Stomach (tissue), 9 donors: ENCODE data around the gene HHIPL1. TPM values are rescaled to one million over a fixed set of nuclear protein-coding genes. Genes with fewer than 3 reads are reported as not detected.

Source experiments
- DNase-seq, 2 donors: peaks; one replicate each; pipeline versions ENCODE4 v3.0.0 to v3.0.0-alpha.2; 2013 to 2019
- H3K27ac ChIP-seq, 5 donors: fragments of 200-600 bp in 4 of 5; sonication (generic) in 4 of 5; one replicate each; pipeline ENCODE4 v1.5.1; 2013 to 2019; ENCODE audit warnings: mild to moderate bottlenecking in 1 of 5, moderate library complexity in 1 of 5
- H3K27me3 ChIP-seq, 3 donors: fragments of 200-600 bp; sonication (generic); one replicate each; pipeline ENCODE4 v1.5.1; 2017 to 2019; ENCODE audit warnings: mixed run types in 1 of 3
- H3K36me3 ChIP-seq, 4 donors: fragments of 200-600 bp; sonication (generic); 1 replicate in 3 of 4; 2 replicates in 1 of 4; pipeline ENCODE4 v1.5.1; 2016 to 2019
- H3K4me1 ChIP-seq, 4 donors: fragments of 200-600 bp; sonication (generic); one replicate each; pipeline ENCODE4 v1.5.1; 2016 to 2019
- H3K4me3 ChIP-seq, 4 donors: fragments of 200-600 bp; sonication (generic) in 3 of 4; one replicate each; pipeline ENCODE4 v1.5.1; 2016 to 2019; ENCODE audit warnings: mild to moderate bottlenecking in 1 of 4
- H3K9me3 ChIP-seq, 4 donors: fragments of 200-600 bp; sonication (generic); one replicate each; pipeline ENCODE4 v1.5.1; 2016 to 2019
- CTCF ChIP-seq, 7 experiments: fragments of 450-650 bp in 4 of 7; fragments of 200-600 bp in 3 of 7; sonication (generic) in 3 of 7; IDR thresholded peaks; one replicate each; pipeline ENCODE4 v1.5.1; 2016 to 2019; ENCODE audit warnings: antibody characterized with exemption in 7 of 7, control low read depth in 2 of 7, mild to moderate bottlenecking in 1 of 7
- EP300 ChIP-seq: sonication (generic); formaldehyde crosslinking; IDR thresholded peaks from one replicate; pipeline ENCODE4 v1.6.1; 2017; ENCODE audit warnings: antibody characterized with exemption
- POLR2A ChIP-seq, 4 donors: fragments of 450-650 bp; IDR thresholded peaks; one replicate each; pipeline ENCODE4 v1.6.1; 2016; ENCODE audit warnings: antibody characterized with exemption in 4 of 4, control low read depth in 2 of 4, mild to moderate bottlenecking in 1 of 4, moderate library complexity in 1 of 4
- POLR2AphosphoS5 ChIP-seq, 3 donors: sonication (generic); formaldehyde crosslinking; IDR thresholded peaks; one replicate each; pipeline ENCODE4 v1.6.1; 2016; ENCODE audit warnings: antibody characterized with exemption in 3 of 3
- WGBS, 5 donors: extraction: QIAGEN DNeasy Blood & Tissue Kit in 3 of 5; methylation state at CpG; one replicate each; pipeline versions ENCODE4 v1.1.5 to v1.1.7; 2013 to 2018; 5-methylcytosine and 5-hydroxymethylcytosine counted together
- intact Hi-C: fragments of 100-400 bp; cut with DNase I; formaldehyde crosslinking; loops from one replicate; pipeline ENCODE4 v1.15.1; 2023; ENCODE audit warnings: low total_unique reads
- polyA plus RNA-seq, 3 donors: library from polyadenylated mRNA; stranded (reverse); fragments of 200-250 nt; gene quantifications; one replicate each; pipeline ENCODE4 v1.2.3, GENCODE V29; 2013
- total RNA-seq, 5 donors: library from RNA; depleted of rRNA; stranded (reverse); fragments of >200 nt; gene quantifications; one replicate each; pipeline versions ENCODE4 v1.1.0 to v1.2.3, GENCODE V29; 2014 to 2016
- donor health status: healthy with polysubstance abuse.
- donor health status: Bipolar disorder and iron deficiency.
- donor health status: healthy.

HHIPL1 gene
- total and polyA plus RNA-seq, 8 donors, result 0.15 to 2.0 (median 0.68) TPM; not detected in 1

GRCh38 chr14:99673305-99674063 lies 28.6 kb downstream of the HHIPL1 start:
- Histone ChIP-seq H3K4me1 (no peaks in the 10 kb centered on the region), H3K4me3 (no peak overlapping the region), H3K9me3 (peaks cover 2 to 11% (median 10%) of the 10 kb centered on the region in 4 donors), H3K27ac (no peak overlapping the region), H3K36me3 (peaks cover 0 to 10% (median 3%) of the 10 kb centered on the region in 4 donors), H3K27me3 (peaks cover 0 to 30% (median 0%) of the 10 kb centered on the region in 3 donors)
- intact Hi-C loops, result no loop called here
- DNase-seq, result no peak
- TF ChIP-seq POLR2AphosphoS5 (IDR thresholded peaks at IDR 0.05) (no peak), EP300 (no peak), CTCF (IDR thresholded peaks at IDR 0.05) (no peak), POLR2A (IDR thresholded peaks at IDR 0.05) (no peak)
- 77 to 92% (median 86%) methylated on average over 5 to 7 of the region's 8 CpGs for WGBS, 5 donors

- Histone ChIP-seq H3K27me3 (peaks cover 0 to 30% (median 0%) of the 10 kb centered on the region in 3 donors), H3K9me3 (peaks cover 2 to 12% (median 10%) of the 10 kb centered on the region in 4 donors), H3K4me1 (no peaks in the 10 kb centered on the region), H3K27ac (no peak overlapping the region), H3K4me3 (no peak overlapping the region), H3K36me3 (peaks cover 0 to 4% (median 0%) of the 10 kb centered on the region in 4 donors)
- intact Hi-C loops, result no loop called here
- TF ChIP-seq POLR2AphosphoS5 (IDR thresholded peaks at IDR 0.05), result no peak
- no peak for TF ChIP-seq CTCF (IDR thresholded peaks at IDR 0.05)
- no peak for TF ChIP-seq POLR2A (IDR thresholded peaks at IDR 0.05)
- no peak for TF ChIP-seq EP300
- no peak for DNase-seq
- WGBS, 5 donors, result 86 to 94% (median 88%) methylated on average over 9 of the region's 9 CpGs
Observed at GRCh38 chr14:99674064-99674650, 29.2 kb downstream of the HHIPL1 start.

- 45 to 73% (median 51%) methylated on average over 25 to 60 of the region's 60 CpGs for WGBS, 5 donors
- TF ChIP-seq POLR2AphosphoS5 (IDR thresholded peaks at IDR 0.05), result no peak
- no peak for TF ChIP-seq CTCF (IDR thresholded peaks at IDR 0.05)
- TF ChIP-seq EP300, result no peak
- TF ChIP-seq POLR2A (IDR thresholded peaks at IDR 0.05), result no peak
- Histone ChIP-seq H3K36me3 (no peaks in the 10 kb centered on the region), H3K27ac (no peak overlapping the region), H3K27me3 (peaks cover 0 to 30% (median 0%) of the 10 kb centered on the region in 3 donors), H3K4me1 (no peaks in the 10 kb centered on the region), H3K4me3 (no peak overlapping the region), H3K9me3 (peaks cover 2 to 12% (median 10%) of the 10 kb centered on the region in 4 donors)
- intact Hi-C loops, result no loop called here
- DNase-seq, result no peak
Observed at GRCh38 chr14:99674776-99675381, 29.9 kb downstream of the HHIPL1 start.

DNA sequence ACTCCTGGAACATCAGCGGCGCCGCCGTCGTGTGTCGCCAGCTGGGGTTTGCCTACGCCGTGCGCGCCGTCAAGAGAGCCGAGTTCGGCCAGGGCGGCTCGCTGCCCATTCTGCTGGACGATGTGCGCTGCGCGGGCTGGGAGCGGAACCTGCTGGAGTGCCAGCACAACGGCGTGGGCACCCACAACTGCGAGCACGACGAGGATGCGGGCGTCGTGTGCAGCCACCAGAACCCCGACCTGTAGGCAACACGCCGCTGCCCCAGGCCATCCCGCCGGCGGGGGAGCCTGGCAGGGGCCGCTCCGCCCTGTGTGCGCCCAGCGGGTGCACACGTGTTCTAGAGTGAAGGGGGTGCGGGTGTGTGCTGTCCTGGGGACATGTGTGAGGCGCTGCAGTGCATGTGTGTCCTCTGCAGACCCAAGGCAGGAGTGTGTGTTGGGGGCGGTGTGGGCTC lies 30.5 kb downstream of the HHIPL1 start:
- H3K9me3 ChIP-seq, result peaks cover 2 to 12% (median 10%) of the 10 kb centered on the region in 4 donors
- H3K27me3 ChIP-seq, result peaks cover 0 to 30% (median 0%) of the 10 kb centered on the region in 3 donors
- TF ChIP-seq EP300, result no peak
- TF ChIP-seq POLR2A (IDR thresholded peaks at IDR 0.05), result no peak
- TF ChIP-seq CTCF (IDR thresholded peaks at IDR 0.05), result no peak
- TF ChIP-seq POLR2AphosphoS5 (IDR thresholded peaks at IDR 0.05), result no peak
- no peak for DNase-seq
- H3K4me1 ChIP-seq, result no peaks in the 10 kb centered on the region
- intact Hi-C loops, result no loop called here
- 47 to 67% (median 50%) methylated on average over 1 to 42 of the region's 42 CpGs for WGBS, 5 donors
- no peak overlapping the region for H3K27ac ChIP-seq
- no peak overlapping the region for H3K4me3 ChIP-seq
- no peaks in the 10 kb centered on the region for H3K36me3 ChIP-seq
